ENCODE data around the gene NRXN2. TPM values are rescaled to one million over a fixed set of nuclear protein-coding genes. Genes with fewer than 3 reads are reported as not detected.
A peak's percentile ranks its signal among the peaks of the same experiment; 100 is the strongest.

Gene NRXN2
- total RNA-seq, 1 donor from 2014 or later = 2.2 TPM

- Histone ChIP-seq H3K4me1 (peaks cover 17% of the 10 kb centered on the region), H3K9ac (no peak overlapping the region), H4K20me1 (ENCODE audit: low read depth) (no peaks in the 10 kb centered on the region), H3K36me3 (no peaks in the 10 kb centered on the region), H3K4me2 (no peak overlapping the region), H3K4me3 (no peak overlapping the region), H3F3A (ENCODE audit: low read depth) (no peaks in the 10 kb centered on the region), H2AFZ (replicated peaks) (peak overlapping the region; percentile 99), H3K9me3 (ENCODE audit: low read depth) (no peaks in the 10 kb centered on the region), H3K79me2 (ENCODE audit: low read depth) (no peaks in the 10 kb centered on the region), H3K27ac (no peak overlapping the region), H3K27me3 (peaks cover 41% of the 10 kb centered on the region)
- Mint-ChIP-seq H3K4me1 (peaks cover 47% of the 10 kb centered on the region), H3K9me3 (no peaks in the 10 kb centered on the region), H3K4me3 (peak overlapping the region; percentile 78), H3K36me3 (no peaks in the 10 kb centered on the region), H3K27ac (peak overlapping the region; percentile 57), H3K27me3 (ENCODE audit: insufficient read depth, low read depth) (peaks cover 26% of the 10 kb centered on the region)
- no peak for TF ChIP-seq EZH2phosphoT487 (IDR thresholded peaks at IDR 0.05)
- TF ChIP-seq CTCF (IDR thresholded peaks at IDR 0.05) = no peak
- TF ChIP-seq EZH2 (IDR thresholded peaks at IDR 0.05) = no peak
- no peak for DNase-seq (ENCODE audit: low spot score)
Observed at GRCh38 chr11:64723907-64724862, 1.2 kb upstream of the NRXN2 start.

GRCh38 chr11:64722141-64723065 is 594 bp downstream of the NRXN2 start:
- peak overlapping the region; percentile 85 for H3K4me3 Mint-ChIP-seq
- Histone ChIP-seq H3K27me3 (peaks cover 58% of the 10 kb centered on the region), H3K4me1 (peaks cover 17% of the 10 kb centered on the region), H3K27ac (no peak overlapping the region), H3F3A (ENCODE audit: low read depth) (no peaks in the 10 kb centered on the region), H3K4me2 (peak overlapping the region; percentile 100), H3K9ac (no peak overlapping the region), H3K36me3 (no peaks in the 10 kb centered on the region), H2AFZ (replicated peaks) (no peak overlapping the region), H4K20me1 (ENCODE audit: low read depth) (no peaks in the 10 kb centered on the region), H3K4me3 (peak overlapping the region; percentile 99), H3K9me3 (ENCODE audit: low read depth) (no peaks in the 10 kb centered on the region), H3K79me2 (ENCODE audit: low read depth) (no peaks in the 10 kb centered on the region)
- H3K36me3 Mint-ChIP-seq = no peaks in the 10 kb centered on the region
- H3K4me1 Mint-ChIP-seq = peaks cover 43% of the 10 kb centered on the region
- peaks cover 29% of the 10 kb centered on the region for H3K27me3 Mint-ChIP-seq (ENCODE audit: insufficient read depth, low read depth)
- H3K27ac Mint-ChIP-seq = peak overlapping the region; percentile 33
- DNase-seq (ENCODE audit: low spot score) = no peak
- no peaks in the 10 kb centered on the region for H3K9me3 Mint-ChIP-seq
- TF ChIP-seq EZH2phosphoT487 (IDR thresholded peaks at IDR 0.05) (no peak), CTCF (IDR thresholded peaks at IDR 0.05) (no peak), EZH2 (IDR thresholded peaks at IDR 0.05) (no peak)

GRCh38 chr11:64721359-64721699 is 1.7 kb downstream of the NRXN2 start:
- Mint-ChIP-seq H3K4me3 (peak overlapping the region; percentile 85), H3K36me3 (no peaks in the 10 kb centered on the region), H3K4me1 (peaks cover 43% of the 10 kb centered on the region), H3K27ac (no peak overlapping the region), H3K9me3 (no peaks in the 10 kb centered on the region), H3K27me3 (ENCODE audit: insufficient read depth, low read depth) (peaks cover 29% of the 10 kb centered on the region)
- H3K27ac ChIP-seq = no peak overlapping the region
- H3F3A ChIP-seq (ENCODE audit: low read depth) = no peaks in the 10 kb centered on the region
- no peak overlapping the region for H3K4me3 ChIP-seq
- peaks cover 69% of the 10 kb centered on the region for H3K27me3 ChIP-seq
- H4K20me1 ChIP-seq (ENCODE audit: low read depth) = no peaks in the 10 kb centered on the region
- no peaks in the 10 kb centered on the region for H3K79me2 ChIP-seq (ENCODE audit: low read depth)
- TF ChIP-seq EZH2phosphoT487 (IDR thresholded peaks at IDR 0.05) (no peak), CTCF (IDR thresholded peaks at IDR 0.05) (no peak), EZH2 (IDR thresholded peaks at IDR 0.05) (no peak)
- H3K9me3 ChIP-seq (ENCODE audit: low read depth) = no peaks in the 10 kb centered on the region
- no peak overlapping the region for H3K4me2 ChIP-seq
- no peak overlapping the region for H2AFZ ChIP-seq (replicated peaks)
- no peak for DNase-seq (ENCODE audit: low spot score)
- no peaks in the 10 kb centered on the region for H3K36me3 ChIP-seq
- peaks cover 13% of the 10 kb centered on the region for H3K4me1 ChIP-seq
- no peak overlapping the region for H3K9ac ChIP-seq
